HEK293 (cell line): ENCODE measurements around the gene CYB5D1.
A peak's percentile ranks its signal among the peaks of the same experiment; 100 is the strongest.

Experiments used
- CTCF ChIA-PET: fragments of 350-600 bp; formaldehyde crosslinking; extraction: SDS; loops from one replicate; lab custom pipeline; 2021; ENCODE audit warnings: antibody characterized with exemption; lab: Yijun Ruan, JAX
- POLR2A ChIA-PET: fragments of 300-600 bp; formaldehyde crosslinking; extraction: SDS; loops from one replicate; lab custom pipeline; 2020; ENCODE audit warnings: antibody characterized with exemption, inconsistent platforms; lab: Yijun Ruan, JAX
- H3K27ac ChIP-seq: fragments of 200-500 bp; sonication (Bioruptor generic); 2 replicates; pipeline ENCODE4 v1.5.1; 2014; ENCODE audit warnings: low read depth, low read length, control low read depth, inconsistent platforms; ENCODE audit errors: extremely low read depth
- H3K36me3 ChIP-seq, 2 experiments: fragments of 200-500 bp in 1 of 2; sonication (Bioruptor generic) in 1 of 2; 1 replicate in 1 of 2; 2 replicates in 1 of 2; pipeline ENCODE4 v1.5.1; 2014 to 2017; ENCODE audit warnings: inconsistent platforms in 2 of 2, low read length in 2 of 2; ENCODE audit not compliant: control insufficient read depth in 2 of 2, insufficient read depth in 1 of 2
- H3K4me1 ChIP-seq: fragments of 200-500 bp; sonication (Bioruptor generic); 2 replicates; pipeline ENCODE4 v1.5.1; 2014; ENCODE audit warnings: mild to moderate bottlenecking, low read length, inconsistent platforms; ENCODE audit not compliant: control insufficient read depth, insufficient read depth
- H3K4me3 ChIP-seq: 2 replicates; pipeline ENCODE4 v1.5.1; 2011; ENCODE audit warnings: low read depth, mild to moderate bottlenecking, control low read depth, low read length, moderate library complexity
- H3K9me3 ChIP-seq: fragments of 200-500 bp; sonication (Bioruptor generic); 2 replicates; pipeline ENCODE4 v1.5.1; 2014; ENCODE audit warnings: low read depth, low read length, inconsistent platforms; ENCODE audit not compliant: control insufficient read depth, insufficient read depth
- FEZF1 ChIP-seq: fragments of 450-650 bp; formaldehyde crosslinking; IDR thresholded peaks from 2 replicates; pipeline ENCODE4 v1.5.1; 2016; ENCODE audit warnings: missing biosample characterization, missing genetic modification characterization
- REPIN1 ChIP-seq: fragments of 450-650 bp; formaldehyde crosslinking; IDR thresholded peaks from 2 replicates; pipeline ENCODE4 v1.5.1; 2017; ENCODE audit warnings: missing biosample characterization, missing genetic modification characterization, low read depth
- SETDB1 ChIP-seq: IDR thresholded peaks from one replicate; pipeline ENCODE4 v1.6.1; 2017; ENCODE audit warnings: mild to moderate bottlenecking, low read length, moderate library complexity, mixed read lengths; ENCODE audit not compliant: insufficient read length
- ZBTB17 ChIP-seq: fragments of 450-650 bp; formaldehyde crosslinking; IDR thresholded peaks from 2 replicates; pipeline ENCODE4 v1.5.1; 2016; ENCODE audit warnings: missing biosample characterization, missing genetic modification characterization
- ZBTB20 ChIP-seq: fragments of 450-650 bp; formaldehyde crosslinking; IDR thresholded peaks from 2 replicates; pipeline ENCODE4 v1.5.1; 2016; ENCODE audit warnings: missing biosample characterization, missing genetic modification characterization
- ZNF184 ChIP-seq: fragments of 450-650 bp; IDR thresholded peaks from 2 replicates; pipeline ENCODE4 v1.5.1; 2018; ENCODE audit warnings: missing biosample characterization, mild to moderate bottlenecking, missing genetic modification characterization
- ZNF214 ChIP-seq: fragments of 450-650 bp; formaldehyde crosslinking; IDR thresholded peaks from 2 replicates; pipeline ENCODE4 v1.5.1; 2017; ENCODE audit warnings: missing biosample characterization, mild to moderate bottlenecking, missing genetic modification characterization, borderline replicate concordance
- ZNF24 ChIP-seq: fragments of 450-650 bp; formaldehyde crosslinking; IDR thresholded peaks from 2 replicates; pipeline ENCODE4 v1.5.1; 2016; ENCODE audit warnings: missing biosample characterization, missing genetic modification characterization
- ZNF335 ChIP-seq: fragments of 450-650 bp; formaldehyde crosslinking; conservative IDR thresholded peaks from 2 replicates; pipeline ENCODE4 v1.5.1; 2016; ENCODE audit warnings: missing biosample characterization, missing genetic modification characterization
- ZNF362 ChIP-seq: fragments of 450-650 bp; formaldehyde crosslinking; IDR thresholded peaks from 2 replicates; pipeline ENCODE4 v1.5.1; 2016; ENCODE audit warnings: missing biosample characterization, missing genetic modification characterization
- ZNF558 ChIP-seq: fragments of 450-650 bp; formaldehyde crosslinking; IDR thresholded peaks from 2 replicates; pipeline ENCODE4 v1.5.1; 2016; ENCODE audit warnings: missing biosample characterization, missing genetic modification characterization
- ZNF561 ChIP-seq: fragments of 450-650 bp; IDR thresholded peaks from 2 replicates; pipeline ENCODE4 v1.5.1; 2018; ENCODE audit warnings: missing biosample characterization, missing genetic modification characterization, borderline replicate concordance
- ZNF76 ChIP-seq: fragments of 450-650 bp; formaldehyde crosslinking; IDR thresholded peaks from 2 replicates; pipeline ENCODE4; 2016; ENCODE audit warnings: low read depth, missing biosample characterization, missing genetic modification characterization, borderline replicate concordance
- ZSCAN23 ChIP-seq: fragments of 450-650 bp; formaldehyde crosslinking; IDR thresholded peaks from 2 replicates; pipeline ENCODE4 v1.5.1; 2016; ENCODE audit warnings: missing biosample characterization, missing genetic modification characterization
- ZXDB ChIP-seq: fragments of 450-650 bp; formaldehyde crosslinking; IDR thresholded peaks from 2 replicates; pipeline ENCODE4 v1.5.1; 2016; ENCODE audit warnings: missing biosample characterization, missing genetic modification characterization
- TF ChIP-seq, protein P1 (sequence below): fragments of 450-650 bp; formaldehyde crosslinking; IDR thresholded peaks from 2 replicates; pipeline ENCODE4 v1.5.1; 2016; ENCODE audit warnings: missing biosample characterization, missing genetic modification characterization
- TF ChIP-seq, protein P2 (sequence below): fragments of 450-650 bp; formaldehyde crosslinking; IDR thresholded peaks from 2 replicates; pipeline ENCODE4 v1.5.1; 2016; ENCODE audit warnings: missing biosample characterization, missing genetic modification characterization
- TF ChIP-seq, protein P3 (sequence below): fragments of 450-650 bp; formaldehyde crosslinking; IDR thresholded peaks from 2 replicates; pipeline ENCODE4 v1.5.1; 2017; ENCODE audit warnings: missing biosample characterization, missing genetic modification characterization
- TF ChIP-seq, protein P4 (sequence below): fragments of 450-650 bp; formaldehyde crosslinking; conservative IDR thresholded peaks from 2 replicates; pipeline ENCODE4 v1.5.1; 2016; ENCODE audit warnings: low read depth, missing biosample characterization, missing genetic modification characterization
- TF ChIP-seq, protein P5 (sequence below): fragments of 450-650 bp; formaldehyde crosslinking; IDR thresholded peaks from 2 replicates; pipeline ENCODE4 v1.5.1; 2016; ENCODE audit warnings: missing biosample characterization, missing genetic modification characterization

Gene CYB5D1

GRCh38 chr17:7887482-7888183, 29.8 kb downstream of the CYB5D1 start (continued):
- 0 out of 2 replicates have a peak, but pooled peaks have one; percentile 36 for TF ChIP-seq ZNF24 (tag by site-specific recombination)
- no peak for TF ChIP-seq ZNF214 (tag by site-specific recombination)
- no peak for TF ChIP-seq ZNF561 (tag by site-specific recombination)
- TF ChIP-seq ZNF362 (tag by site-specific recombination), result no peak
- TF ChIP-seq ZXDB (tag by site-specific recombination), result no peak; the same call in none of the 2 replicates
- TF ChIP-seq, protein P1, sequence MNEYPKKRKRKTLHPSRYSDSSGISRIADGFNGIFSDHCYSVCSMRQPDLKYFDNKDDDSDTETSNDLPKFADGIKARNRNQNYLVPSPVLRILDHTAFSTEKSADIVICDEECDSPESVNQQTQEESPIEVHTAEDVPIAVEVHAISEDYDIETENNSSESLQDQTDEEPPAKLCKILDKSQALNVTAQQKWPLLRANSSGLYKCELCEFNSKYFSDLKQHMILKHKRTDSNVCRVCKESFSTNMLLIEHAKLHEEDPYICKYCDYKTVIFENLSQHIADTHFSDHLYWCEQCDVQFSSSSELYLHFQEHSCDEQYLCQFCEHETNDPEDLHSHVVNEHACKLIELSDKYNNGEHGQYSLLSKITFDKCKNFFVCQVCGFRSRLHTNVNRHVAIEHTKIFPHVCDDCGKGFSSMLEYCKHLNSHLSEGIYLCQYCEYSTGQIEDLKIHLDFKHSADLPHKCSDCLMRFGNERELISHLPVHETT, result 0 out of 2 replicates have a peak, but pooled peaks have one; percentile 37
- TF ChIP-seq ZNF184 (tag by site-specific recombination), result 0 out of 2 replicates have a peak, but pooled peaks have one; percentile 16
- no peak for TF ChIP-seq FEZF1 (tag by site-specific recombination)
- TF ChIP-seq ZNF558, result no peak
- TF ChIP-seq, protein P2, sequence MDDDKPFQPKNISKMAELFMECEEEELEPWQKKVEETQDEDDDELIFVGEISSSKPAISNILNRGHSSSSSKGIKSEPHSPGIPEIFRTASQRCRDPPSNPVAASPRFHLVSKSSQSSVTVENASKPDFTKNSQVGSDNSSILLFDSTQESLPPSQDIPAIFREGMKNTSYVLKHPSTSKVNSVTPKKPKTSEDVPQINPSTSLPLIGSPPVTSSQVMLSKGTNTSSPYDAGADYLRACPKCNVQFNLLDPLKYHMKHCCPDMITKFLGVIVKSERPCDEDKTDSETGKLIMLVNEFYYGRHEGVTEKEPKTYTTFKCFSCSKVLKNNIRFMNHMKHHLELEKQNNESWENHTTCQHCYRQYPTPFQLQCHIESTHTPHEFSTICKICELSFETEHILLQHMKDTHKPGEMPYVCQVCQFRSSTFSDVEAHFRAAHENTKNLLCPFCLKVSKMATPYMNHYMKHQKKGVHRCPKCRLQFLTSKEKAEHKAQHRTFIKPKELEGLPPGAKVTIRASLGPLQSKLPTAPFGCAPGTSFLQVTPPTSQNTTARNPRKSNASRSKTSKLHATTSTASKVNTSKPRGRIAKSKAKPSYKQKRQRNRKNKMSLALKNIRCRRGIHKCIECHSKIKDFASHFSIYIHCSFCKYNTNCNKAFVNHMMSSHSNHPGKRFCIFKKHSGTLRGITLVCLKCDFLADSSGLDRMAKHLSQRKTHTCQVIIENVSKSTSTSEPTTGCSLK (tag by site-specific recombination), result no peak
- peak; percentile 41; the same call in 1 of the 2 replicates for TF ChIP-seq REPIN1 (tag by site-specific recombination)
- no peak for TF ChIP-seq SETDB1
- TF ChIP-seq ZBTB20 (tag by site-specific recombination), result peak; percentile 81; the same call in 1 of the 2 replicates
- TF ChIP-seq, protein P3, sequence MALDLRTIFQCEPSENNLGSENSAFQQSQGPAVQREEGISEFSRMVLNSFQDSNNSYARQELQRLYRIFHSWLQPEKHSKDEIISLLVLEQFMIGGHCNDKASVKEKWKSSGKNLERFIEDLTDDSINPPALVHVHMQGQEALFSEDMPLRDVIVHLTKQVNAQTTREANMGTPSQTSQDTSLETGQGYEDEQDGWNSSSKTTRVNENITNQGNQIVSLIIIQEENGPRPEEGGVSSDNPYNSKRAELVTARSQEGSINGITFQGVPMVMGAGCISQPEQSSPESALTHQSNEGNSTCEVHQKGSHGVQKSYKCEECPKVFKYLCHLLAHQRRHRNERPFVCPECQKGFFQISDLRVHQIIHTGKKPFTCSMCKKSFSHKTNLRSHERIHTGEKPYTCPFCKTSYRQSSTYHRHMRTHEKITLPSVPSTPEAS, result peak; percentile 85

- ChIA-PET CTCF (interaction anchor here (0.6 to 2.4 kb wide), 10 partner anchors 10 to 173 kb away, joined by 3 to 8 read pairs (median 4); partner anchors contain the start of gene GUCY2D), POLR2A (interaction anchor here (1.1 to 1.6 kb wide), 3 partner anchors 22 to 43 kb away, joined by 3 to 8 read pairs (median 4); partner anchors contain the start of genes CNTROB, NAA38 and TRAPPC1)
- peak within 1 kb of the TSS; percentile 46 for H3K4me3 ChIP-seq
- peaks cover 30% of the 10 kb centered on the region for H3K4me1 ChIP-seq
- peak within 1 kb of the TSS; percentile 100 for H3K27ac ChIP-seq
- H3K36me3 ChIP-seq, result peaks cover 30 to 33% of the 10 kb centered on the region in 2 experiments
- H3K9me3 ChIP-seq, result no peaks in the 10 kb centered on the region
- 0 out of 2 replicates have a peak, but pooled peaks have one; percentile 25 for TF ChIP-seq ZNF76 (tag by site-specific recombination)
- TF ChIP-seq ZBTB17 (tag by site-specific recombination), result peak; percentile 69; the same call in 1 of the 2 replicates
- no peak for TF ChIP-seq ZSCAN23 (tag by site-specific recombination)
- TF ChIP-seq, protein P4, sequence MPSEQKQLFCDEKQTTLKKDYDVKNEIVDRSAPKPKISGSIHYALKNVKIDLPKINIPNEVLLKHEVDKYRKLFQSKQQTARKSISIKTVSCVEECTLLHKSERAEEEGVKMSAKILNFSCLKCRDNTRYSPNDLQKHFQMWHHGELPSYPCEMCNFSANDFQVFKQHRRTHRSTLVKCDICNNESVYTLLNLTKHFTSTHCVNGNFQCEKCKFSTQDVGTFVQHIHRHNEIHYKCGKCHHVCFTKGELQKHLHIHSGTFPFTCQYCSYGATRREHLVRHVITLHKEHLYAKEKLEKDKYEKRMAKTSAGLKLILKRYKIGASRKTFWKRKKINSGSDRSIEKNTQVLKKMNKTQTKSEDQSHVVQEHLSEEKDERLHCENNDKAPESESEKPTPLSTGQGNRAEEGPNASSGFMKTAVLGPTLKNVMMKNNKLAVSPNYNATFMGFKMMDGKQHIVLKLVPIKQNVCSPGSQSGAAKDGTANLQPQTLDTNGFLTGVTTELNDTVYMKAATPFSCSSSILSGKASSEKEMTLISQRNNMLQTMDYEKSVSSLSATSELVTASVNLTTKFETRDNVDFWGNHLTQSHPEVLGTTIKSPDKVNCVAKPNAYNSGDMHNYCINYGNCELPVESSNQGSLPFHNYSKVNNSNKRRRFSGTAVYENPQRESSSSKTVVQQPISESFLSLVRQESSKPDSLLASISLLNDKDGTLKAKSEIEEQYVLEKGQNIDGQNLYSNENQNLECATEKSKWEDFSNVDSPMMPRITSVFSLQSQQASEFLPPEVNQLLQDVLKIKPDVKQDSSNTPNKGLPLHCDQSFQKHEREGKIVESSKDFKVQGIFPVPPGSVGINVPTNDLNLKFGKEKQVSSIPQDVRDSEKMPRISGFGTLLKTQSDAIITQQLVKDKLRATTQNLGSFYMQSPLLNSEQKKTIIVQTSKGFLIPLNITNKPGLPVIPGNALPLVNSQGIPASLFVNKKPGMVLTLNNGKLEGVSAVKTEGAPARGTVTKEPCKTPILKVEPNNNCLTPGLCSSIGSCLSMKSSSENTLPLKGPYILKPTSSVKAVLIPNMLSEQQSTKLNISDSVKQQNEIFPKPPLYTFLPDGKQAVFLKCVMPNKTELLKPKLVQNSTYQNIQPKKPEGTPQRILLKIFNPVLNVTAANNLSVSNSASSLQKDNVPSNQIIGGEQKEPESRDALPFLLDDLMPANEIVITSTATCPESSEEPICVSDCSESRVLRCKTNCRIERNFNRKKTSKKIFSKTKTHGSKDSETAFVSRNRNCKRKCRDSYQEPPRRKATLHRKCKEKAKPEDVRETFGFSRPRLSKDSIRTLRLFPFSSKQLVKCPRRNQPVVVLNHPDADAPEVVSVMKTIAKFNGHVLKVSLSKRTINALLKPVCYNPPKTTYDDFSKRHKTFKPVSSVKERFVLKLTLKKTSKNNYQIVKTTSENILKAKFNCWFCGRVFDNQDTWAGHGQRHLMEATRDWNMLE (tag by site-specific recombination), result no peak
- TF ChIP-seq, protein P5, sequence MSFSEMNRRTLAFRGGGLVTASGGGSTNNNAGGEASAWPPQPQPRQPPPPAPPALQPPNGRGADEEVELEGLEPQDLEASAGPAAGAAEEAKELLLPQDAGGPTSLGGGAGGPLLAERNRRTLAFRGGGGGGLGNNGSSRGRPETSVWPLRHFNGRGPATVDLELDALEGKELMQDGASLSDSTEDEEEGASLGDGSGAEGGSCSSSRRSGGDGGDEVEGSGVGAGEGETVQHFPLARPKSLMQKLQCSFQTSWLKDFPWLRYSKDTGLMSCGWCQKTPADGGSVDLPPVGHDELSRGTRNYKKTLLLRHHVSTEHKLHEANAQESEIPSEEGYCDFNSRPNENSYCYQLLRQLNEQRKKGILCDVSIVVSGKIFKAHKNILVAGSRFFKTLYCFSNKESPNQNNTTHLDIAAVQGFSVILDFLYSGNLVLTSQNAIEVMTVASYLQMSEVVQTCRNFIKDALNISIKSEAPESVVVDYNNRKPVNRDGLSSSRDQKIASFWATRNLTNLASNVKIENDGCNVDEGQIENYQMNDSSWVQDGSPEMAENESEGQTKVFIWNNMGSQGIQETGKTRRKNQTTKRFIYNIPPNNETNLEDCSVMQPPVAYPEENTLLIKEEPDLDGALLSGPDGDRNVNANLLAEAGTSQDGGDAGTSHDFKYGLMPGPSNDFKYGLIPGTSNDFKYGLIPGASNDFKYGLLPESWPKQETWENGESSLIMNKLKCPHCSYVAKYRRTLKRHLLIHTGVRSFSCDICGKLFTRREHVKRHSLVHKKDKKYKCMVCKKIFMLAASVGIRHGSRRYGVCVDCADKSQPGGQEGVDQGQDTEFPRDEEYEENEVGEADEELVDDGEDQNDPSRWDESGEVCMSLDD, result peak; percentile 9; the same call in 1 of the 2 replicates
- 0 out of 2 replicates have a peak, but pooled peaks have one; percentile 9 for TF ChIP-seq ZNF335 (tag by site-specific recombination)
These were observed 30.5 kb downstream of the CYB5D1 start, which contains the start of gene CHD3 for GRCh38 chr17:7888184-7888920. TSS of gene CHD3 (plus strand) at chr17:7888789. CDS start at chr17:7889001, 212 bp downstream.
